ENCODE data around the gene C20orf202.
"Not testable (repeated sequence)": the region's sequence is repeated elsewhere in the genome, so short reads cannot be mapped to it uniquely, and the experiment has no call there.

C20orf202 gene

DNA sequence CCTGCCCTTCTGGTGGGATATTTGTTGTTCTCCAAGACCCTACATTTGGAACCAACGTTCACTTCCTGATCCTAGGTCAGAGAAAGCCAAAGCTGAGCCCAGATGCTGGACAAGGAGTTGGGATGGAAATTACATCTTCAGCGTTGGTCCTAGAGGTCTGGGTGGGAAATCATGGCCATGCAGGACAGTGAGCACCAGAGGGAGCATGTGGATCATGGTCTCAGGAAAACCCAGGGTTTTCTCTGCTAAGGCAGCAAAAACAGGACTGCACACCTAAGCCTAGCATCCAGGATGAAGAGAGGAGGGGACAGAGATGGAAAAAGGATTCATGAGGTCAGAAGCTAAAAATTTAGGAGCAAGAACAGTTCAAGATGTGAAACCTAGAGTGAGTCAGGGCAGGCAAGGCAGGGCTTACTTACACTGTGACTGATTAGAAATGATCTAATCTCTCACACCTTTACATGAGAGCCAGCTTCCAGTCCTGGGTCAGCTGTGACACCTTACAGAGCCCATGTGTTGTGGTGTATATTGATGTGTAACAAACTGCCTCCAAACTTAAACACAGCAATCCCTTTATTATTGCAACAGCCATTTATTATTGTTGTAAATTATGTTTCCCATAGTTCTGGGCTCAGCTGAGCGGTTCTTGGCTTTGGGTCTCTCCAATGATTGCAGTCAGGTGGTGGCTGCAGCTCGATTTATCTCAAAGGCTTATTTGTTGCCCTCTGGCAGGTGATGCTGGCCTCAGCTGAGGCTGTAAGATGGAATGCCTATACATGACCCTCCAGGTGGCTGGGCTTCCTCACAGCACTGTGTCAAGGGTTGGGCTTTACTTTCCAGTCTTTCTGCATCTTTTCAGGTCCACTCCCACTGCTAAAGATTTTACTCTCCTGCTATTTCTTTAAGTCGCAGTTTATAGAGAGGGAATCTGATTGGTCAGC, 6.5 kb downstream of the C20orf202 start:
- no peak for DNase-seq

DNA sequence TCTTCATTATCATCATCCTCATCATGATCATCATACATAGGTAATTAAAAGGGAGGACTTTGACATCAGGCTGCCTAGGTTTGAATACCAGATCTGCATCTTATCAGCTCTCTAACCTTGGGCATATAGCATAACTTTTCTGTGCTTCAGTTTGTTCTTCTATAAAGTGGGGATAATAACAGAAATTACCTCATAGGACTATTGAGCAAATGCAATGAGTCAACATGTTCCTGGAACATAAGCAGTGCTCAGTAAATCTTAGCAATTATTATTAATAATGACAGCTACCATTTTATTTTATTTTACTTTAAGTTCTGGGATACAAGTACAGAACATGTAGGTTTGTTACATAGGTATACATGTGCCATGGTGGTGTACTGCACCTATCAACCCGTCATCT, 7.2 kb downstream of the C20orf202 start:
- no peak for DNase-seq

DNA sequence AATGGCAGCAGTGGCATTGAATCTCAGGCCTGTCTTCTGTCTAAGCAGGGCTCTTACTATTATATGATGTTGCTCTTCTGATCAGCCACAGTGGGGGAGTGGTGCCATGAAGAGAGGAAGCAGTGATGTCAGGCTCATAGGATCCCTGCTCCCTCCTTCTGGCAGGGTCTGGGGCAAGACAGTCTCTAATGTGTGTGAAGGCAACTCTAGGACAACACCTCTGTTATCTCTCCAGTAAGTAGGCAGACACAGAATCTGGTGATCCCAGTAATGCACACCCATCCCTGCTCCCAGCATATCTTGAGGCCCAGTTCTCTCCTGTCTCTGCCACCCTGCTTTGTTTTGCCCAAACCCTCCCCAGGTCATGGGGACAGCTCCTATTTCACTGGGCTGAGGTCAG, 8.8 kb downstream of the C20orf202 start:
- DNase-seq, result no peak

DNA sequence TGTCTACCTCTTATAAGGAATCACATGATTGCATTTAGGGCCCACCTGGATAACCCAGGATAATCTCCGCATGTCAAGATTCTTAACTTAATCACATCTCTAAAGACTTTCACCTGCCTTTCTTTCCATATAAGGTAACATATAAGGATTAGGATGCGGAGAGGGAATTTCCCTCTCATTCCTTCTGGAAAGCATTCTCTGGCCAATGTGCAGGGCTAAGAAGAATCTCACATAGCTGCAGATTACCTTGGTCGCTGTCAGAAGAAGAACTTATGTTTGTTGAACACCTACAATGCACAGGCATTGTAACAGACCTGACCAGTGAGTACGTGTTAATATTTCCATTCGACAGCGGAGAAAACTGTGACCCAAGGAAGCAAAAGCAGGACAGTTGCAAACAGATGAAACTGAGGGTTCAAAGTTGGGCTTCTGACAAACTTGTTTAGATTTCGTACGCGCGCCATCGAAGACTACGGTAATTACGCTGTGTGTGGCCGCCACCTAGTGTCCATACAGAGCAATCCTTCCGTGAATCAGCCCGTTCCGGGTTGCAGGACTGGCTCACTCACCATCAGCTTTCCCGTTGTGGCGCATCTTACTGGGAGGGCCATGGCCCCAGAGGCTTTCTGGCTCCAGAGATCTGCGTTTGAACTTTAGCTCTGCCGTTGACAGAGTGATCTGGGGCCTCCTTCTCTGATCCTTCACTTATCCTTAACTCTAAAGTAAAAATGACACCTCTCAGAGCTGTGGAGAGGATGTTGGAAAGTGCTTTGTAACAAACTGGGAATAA, 9.5 kb downstream of the C20orf202 start:
- DNase-seq, result peak; percentile 73

DNA sequence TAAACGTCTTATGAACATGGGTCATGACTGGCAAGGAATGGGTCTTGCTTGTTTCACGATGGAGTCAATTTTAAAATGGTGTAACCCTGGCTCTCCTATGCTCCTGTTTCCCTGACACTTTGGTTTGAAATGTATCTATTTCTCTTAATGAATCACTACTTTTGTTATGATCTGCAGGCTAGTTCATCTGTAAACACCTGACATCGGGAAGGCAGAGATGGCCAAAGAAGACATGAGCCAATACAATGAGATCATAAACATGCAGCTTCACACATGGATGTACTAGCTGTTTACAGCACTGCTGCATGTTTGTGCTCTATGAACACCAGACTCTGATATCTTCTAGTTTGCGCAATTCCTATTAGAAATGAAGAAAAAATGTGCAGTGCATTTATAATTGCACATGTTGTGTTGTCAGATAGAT, 11.6 kb downstream of the C20orf202 start:
- DNase-seq, result no peak

DNA sequence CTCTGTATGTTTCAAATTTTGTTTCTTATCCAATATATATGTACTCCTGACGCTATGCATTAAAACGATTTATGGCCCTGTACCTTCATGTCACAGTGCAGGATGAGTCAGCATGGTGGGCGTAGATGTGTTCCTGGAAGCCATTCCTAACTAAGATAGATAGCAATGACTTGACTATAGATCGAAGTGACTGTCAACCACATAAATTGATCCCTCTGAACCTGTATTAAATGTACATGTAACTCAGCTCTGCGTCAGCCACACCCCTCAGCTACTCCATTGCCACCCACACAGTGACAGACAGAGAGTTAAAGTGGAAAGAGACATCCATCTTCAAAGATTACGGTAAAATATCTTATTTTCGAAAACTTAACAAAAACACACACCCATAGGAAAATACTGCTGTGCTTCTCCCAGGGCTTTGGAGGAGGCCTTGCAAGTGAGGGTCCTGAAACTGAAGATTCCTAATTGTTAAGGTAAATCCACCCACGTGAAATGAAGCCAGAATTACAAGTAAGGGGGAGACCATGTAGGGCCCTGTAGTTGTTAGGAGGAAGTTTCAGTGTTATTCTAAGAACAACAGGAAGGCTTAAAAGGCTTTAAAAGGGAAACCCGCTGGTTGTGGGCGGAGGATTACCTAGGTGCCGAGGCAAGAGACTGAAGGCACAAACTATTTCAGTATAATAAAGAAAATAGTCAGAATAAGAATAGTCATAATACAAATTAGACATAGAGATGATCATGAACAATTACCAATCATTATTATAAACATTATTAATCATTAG, 12.3 kb downstream of the C20orf202 start:
- no peak for DNase-seq

DNA sequence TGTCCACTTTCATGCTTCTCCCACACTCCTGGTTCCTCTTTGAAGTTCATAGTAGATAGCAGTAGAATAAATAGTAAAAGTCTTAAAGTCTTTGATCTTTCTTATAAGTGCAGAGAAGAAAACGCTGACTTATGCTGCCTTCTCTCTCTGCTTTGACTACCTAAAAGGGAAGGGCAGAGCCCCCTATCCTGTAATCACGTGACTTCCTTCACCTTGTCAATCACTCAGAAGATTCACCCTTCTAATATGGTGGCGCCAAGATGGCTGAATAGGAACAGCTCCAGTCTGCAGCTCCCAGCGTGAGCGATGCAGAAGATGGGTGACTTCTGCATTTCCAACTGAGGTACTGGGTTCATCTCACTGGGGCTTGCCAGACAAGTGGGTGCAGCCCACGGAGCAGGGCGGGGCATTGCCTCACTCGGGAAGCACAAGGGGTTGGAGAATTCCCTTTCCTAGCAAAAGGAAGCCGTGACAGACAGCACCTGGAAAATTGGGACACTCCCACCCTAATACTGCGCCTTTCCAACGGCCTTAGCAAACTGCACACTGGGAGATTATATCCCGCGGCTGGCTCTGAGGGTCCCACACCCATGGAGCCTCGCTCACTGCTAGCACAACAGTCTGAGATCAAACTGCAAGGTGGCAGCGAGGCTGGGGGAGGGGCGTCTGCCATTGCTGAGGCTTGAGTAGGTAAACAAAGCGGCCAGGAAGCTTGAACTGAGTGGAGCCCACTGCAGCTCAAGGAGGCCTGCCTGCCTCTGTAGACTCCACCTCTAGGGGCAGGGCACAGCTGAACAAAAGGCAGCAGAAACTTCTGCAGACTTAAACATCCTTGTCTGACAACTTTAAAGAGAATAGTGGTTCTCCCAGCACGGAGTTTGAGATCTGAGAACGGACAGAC, 13.5 kb downstream of the C20orf202 start:
- not testable (repeated sequence) for DNase-seq

DNA sequence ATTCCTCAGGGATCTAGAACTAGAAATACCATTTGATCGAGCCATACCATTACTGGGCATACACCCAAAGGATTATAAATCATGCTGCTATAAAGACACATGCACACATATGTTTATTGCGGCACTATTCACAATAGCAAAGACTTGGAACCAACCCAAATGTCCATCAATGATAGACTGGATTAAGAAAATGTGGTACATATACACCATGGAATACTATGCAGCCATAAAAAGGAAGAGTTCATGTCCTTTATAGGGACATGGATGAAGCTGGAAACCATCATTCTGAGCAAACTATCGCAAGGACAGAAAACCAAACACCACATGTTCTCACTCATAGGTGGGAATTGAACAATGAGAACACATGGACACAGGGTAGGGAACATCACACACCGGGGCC, 19.5 kb downstream of the C20orf202 start:
- not testable (repeated sequence) for DNase-seq

DNA sequence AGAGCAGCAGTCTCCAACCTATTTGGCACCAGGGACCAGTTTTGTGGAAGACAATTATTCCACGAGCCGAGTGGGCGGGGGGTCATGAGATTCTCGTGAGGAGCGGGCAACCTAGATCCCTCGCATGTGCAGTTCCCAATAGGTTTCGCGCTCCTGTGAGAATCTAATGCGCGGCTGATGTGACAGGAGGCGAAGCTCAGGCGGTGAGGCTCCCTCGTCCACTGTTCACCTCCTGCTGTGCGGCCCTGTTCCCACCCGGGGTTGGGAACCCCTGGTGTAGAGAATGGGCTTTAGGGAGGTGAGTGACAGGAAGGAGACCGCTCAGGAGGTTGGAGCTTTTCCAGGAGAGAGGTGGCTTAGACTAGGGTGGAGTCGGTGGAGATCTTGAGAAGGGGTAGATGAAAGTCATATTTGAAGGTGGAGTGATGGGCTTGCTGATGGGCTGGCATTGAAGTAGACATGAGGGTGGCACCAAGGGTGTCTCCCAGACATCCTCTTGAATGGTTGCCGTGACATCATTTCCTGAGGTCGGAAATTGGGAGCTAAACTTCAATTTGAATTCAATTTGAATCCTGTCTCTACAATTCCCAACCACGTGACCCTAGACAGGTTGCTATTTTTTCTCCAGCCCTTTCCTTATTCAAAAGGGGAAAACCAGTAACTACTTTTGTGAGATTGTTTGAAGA, 21.1 kb downstream of the C20orf202 start:
- no peak for DNase-seq

DNA sequence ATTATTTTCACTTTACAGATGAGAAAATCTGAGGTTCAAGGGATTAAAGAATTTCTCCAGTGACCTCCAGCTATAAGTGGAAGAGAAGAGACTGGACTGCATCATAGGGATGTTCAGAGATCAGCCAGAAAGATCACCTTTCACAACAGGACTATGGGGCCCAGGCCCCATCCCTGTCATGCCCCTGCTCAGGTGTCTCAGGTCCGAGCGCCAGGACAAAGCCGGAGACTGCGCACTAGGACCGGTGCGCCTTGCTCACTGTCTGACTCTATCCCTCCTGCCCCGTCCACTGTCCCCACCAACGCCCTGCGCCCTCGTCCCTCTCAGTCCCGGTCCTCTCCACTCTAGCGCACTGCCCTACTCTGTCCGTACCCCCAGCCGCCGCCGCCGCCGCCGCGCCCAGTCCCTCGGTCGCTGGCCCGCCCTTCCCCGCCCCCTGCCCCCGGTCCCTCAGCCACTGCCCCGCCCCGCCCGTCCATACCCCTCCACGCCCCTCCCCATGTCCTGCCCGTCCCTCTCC, 22.1 kb downstream of the C20orf202 start:
- no peak for DNase-seq

DNA sequence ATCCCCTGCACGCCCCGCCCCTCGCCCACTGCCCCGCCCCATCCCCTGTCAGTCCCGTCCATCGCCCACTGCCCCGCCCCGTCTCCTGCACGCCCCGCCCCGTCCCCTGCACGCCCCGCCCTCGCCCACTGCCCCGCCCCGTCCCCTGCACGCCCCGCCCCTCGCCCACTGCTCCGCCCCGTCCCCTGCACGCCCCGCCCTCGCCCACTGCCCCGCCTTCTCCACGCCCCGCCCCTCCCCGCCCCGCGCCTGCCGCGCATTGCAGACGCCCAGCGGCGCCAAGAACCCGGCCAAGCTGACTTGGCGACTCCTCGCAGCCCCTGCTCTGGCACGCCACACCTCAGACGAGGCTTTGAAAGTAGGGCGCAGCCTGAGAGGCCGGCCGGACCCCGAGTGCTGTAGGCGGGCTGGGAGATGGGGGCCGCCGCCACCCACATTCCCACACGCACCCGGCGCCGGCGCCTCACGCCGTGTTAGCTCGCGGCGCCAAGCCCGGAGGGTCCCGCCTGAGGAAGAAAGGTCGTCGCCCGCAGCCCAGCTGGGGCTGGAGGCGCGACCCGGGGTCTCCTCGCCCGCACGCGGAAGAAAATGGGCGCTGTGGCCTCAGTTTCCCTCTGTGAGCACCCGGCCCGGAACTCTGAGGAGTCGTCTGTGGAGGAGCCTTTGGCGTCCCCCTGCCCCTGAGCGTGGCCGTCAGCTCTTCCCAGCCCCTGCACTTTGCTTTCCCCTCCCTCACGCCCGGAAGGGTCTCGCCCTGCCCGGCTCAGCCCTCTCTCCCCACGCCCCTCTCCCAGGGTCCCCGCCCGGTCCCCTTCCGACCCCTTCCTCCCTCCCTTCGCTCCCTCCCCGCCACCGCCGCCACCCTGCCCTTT, 22.8 kb downstream of the C20orf202 start, which contains the start of gene RAD21L1:
RAD21L1 (plus strand) TSS at position 262 of the 872 bp plus-strand sequence. CDS start 2,410 bp downstream, outside the sequence.
- DNase-seq, result peak; percentile 59

DNA sequence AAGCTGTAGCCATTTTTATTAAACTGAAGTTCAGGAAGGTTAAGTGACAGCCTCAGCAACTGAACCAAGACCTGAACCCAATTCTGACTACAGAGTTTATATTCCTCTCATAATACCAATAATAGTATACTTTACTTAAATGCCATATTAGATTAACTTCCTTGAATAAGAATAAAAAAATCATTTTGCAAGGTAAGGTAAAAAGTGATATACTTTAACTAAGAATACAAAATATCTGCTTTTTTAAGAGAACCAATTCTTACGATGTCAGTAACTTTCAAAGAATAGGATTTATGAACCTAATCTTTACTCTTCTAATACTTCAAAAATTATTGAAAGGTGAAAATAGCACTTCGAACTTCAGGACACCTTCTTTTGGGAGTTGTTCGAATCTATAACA, 26.3 kb downstream of the C20orf202 start:
- no peak for DNase-seq

DNA sequence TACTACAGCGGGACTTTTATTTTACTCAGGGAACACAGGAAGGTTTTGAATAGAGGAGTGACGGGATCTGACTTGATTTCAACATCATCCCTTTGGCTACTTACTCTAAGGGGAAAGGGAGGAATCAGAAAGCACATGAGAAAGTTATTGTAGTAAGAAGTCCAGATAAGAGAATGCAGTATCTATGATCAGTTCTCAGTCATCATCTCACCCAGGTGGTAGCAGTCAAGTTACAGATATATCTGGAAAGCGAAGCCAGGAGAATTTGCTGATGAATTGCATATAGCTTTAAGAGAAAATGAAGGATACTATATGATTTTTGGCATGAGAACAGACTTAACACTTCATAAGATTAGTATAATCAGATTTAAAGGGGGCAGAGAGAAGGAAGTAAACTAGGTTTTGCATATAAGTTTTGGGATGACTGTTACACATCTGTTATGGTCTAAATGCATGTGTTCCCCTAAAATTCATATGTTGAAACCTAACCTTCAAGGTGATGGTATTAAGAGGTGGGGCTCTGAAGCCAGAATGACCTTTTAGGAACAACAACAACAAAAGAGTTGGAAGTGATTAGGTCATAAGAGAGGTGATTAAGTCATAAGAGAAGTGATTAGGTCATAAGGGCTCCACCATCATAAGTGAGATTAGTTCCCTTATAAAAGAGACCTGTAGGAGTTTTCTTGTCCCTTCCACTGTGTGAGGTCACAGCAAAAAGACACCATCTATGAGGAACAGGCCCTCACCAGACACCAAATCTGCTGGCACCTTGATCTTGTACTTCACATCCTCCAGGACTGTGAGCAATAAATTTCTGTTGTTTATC, 29.2 kb downstream of the C20orf202 start:
- DNase-seq, result no peak

DNA sequence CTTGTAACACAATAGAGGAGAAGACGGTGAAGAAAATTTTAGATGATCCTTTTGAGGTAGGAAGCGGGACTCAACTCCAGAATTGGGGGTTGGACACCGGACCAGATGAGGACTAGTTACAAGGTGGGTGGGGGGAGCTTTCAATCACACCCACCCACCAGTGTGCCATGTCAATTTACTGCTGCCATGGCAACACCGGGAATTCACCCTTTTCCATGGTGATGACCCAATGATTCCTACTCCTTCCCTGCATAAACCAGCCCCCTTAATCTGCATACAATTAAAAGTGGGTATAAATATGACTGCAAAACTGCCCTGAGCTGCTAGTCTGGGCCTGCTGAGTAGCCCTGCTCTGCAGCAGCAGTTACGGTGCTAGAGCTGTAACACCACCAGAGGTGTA, 37.3 kb downstream of the C20orf202 start:
- no peak for DNase-seq

DNA sequence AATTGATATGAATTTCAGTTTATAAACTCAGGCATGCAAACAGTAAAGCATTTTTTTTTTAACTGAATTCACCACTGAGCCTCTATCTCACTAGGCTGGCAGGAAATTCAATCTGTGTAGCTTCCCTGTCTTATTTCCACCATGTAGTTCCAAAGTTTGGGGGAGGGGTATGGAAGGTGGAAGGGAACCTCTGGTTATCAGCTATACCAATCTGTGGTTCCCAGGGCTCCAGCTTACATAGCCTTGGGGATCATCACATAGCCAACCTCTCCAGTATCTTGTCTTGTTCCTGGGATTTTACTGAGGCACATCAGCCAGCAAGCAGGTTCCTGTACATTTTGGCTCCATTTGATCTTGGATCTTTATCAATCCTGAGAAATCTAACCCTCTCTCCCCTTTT, 38.2 kb downstream of the C20orf202 start:
- no peak for DNase-seq

DNA sequence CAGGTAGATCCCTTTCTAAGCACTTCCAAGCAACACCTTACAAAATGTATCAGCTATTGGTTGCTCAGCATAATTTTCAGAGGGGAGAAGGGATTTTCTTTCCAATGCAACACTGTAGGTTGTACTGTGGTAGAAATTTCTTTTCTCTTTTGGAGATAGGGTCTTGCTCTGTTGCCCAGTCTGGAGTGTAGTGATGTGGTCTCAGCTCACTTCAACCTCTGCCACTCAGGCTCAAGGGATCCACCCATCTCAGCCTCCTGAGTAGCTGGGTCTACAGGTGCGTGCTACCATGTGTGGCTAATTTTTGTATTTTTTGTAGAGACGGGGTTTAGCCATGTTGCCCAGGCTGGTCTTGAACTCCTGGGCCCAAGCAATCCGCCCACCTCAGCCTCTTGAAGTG, 38.8 kb downstream of the C20orf202 start:
- no peak for DNase-seq

DNA sequence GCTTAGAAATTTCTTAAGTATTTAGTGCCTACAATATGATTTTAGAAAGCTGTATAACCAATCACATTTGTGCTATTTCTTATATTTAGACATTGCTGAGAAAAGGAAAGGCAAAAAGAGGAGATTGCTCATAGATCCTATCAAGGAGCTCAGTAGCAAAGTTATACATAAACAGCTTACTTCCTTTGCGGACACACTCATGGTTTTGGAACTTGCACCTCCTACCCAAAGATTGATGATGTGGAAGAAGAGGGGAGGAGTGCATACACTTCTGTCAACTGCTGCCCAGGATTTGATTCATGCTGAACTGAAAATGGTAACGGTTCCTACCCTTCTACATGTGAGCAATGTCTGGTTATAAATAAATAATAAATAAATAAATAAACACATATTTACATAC, 39.3 kb downstream of the C20orf202 start:
- no peak for DNase-seq

DNA sequence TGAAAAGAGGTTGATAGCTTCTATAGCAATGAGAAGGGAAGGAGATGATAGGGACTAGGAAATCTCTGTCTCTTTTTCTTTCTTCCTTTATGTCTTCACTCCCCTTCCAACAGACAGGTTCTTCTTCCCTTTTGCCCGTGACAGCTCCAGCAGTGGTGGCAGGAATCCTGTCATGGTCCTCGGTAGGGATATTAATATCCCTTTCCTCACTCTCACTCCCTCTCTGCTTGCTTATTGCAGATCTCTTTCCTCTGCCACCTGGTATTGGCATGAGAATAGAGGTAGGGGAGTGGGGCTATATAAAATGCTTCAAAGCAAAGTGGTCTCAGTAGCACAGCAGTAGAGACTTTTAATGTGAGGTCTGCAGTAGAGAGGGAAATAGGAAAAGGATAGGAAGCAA, 42.3 kb downstream of the C20orf202 start:
- no peak for DNase-seq

DNA sequence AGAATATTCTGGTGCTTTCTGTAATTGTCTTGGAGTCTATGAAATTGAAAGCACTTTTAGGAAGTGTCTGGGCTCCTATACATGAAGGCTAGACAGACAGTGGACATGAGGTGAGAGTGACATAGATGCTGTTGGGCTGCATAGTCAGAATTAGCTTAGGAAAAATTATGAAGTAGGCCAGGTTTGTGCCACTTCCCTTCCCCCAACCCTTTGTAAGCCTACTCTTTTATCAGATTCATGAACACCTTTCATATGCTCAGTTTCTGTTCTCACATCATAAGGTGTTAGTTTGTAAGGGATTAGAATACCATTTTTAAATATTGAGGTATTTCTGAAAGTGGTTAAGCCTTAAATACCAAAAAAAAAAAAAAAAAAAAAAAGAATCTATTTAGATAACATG, 44.4 kb downstream of the C20orf202 start:
- no peak for DNase-seq
